ENCODE results near the gene LIN7B.
"Not testable (repeated sequence)": the region's sequence is repeated elsewhere in the genome, so short reads cannot be mapped to it uniquely, and the experiment has no call there.

The LIN7B gene

GRCh38 chr19:49146408-49146770 is 32.2 kb downstream of the LIN7B start:
- DNase-seq, result not testable (repeated sequence)

- DNase-seq, result no peak
Measured at GRCh38 chr19:49148044-49148682, 34.0 kb downstream of the LIN7B start.

GRCh38 chr19:49148784-49149651 is 34.8 kb downstream of the LIN7B start:
- peak; percentile 92 to 99 (median 96) for DNase-seq

- peak; percentile 84 to 90 (median 88) for DNase-seq
Measured at GRCh38 chr19:49149652-49150105, 35.5 kb downstream of the LIN7B start.

- peak; percentile 91 to 96 (median 94) for DNase-seq
Measured at GRCh38 chr19:49150106-49150943, 36.2 kb downstream of the LIN7B start.

GRCh38 chr19:49150944-49151243 is 36.7 kb downstream of the LIN7B start:
- DNase-seq, result no peak

- peak; percentile 92 to 99 (median 96) for DNase-seq
Measured at GRCh38 chr19:49151267-49152118, 37.3 kb downstream of the LIN7B start.

GRCh38 chr19:49152119-49152550 is 38.0 kb downstream of the LIN7B start:
- DNase-seq, result no peak

- no peak for DNase-seq
Measured at GRCh38 chr19:49153167-49153809, 39.1 kb downstream of the LIN7B start.

GRCh38 chr19:49154279-49154678 is 40.1 kb downstream of the LIN7B start:
- no peak for DNase-seq

- DNase-seq, result no peak
Measured at GRCh38 chr19:49155005-49155819, 41.0 kb downstream of the LIN7B start, which contains the start of gene HRC. HRC (minus strand) TSS chr19:49155396; CDS start chr19:49155237, 159 bp downstream.

GRCh38 chr19:49155820-49156346 is 41.7 kb downstream of the LIN7B start:
- no peak for DNase-seq

- peak; percentile 85 to 91 (median 87) for DNase-seq
Measured at GRCh38 chr19:49157445-49158224, 43.5 kb downstream of the LIN7B start, which contains the start of gene TRPM4. TRPM4 (plus strand) TSS chr19:49157792; CDS start chr19:49157867, 75 bp downstream.

GRCh38 chr19:49160450-49161189 is 46.5 kb downstream of the LIN7B start:
- DNase-seq, result no peak

GRCh38 chr19:49161987-49162386 is 47.8 kb downstream of the LIN7B start:
- no peak for DNase-seq

- DNase-seq, result peak in 1 of 3 experiments; percentile 2
Measured at GRCh38 chr19:49165111-49165750, 51.1 kb downstream of the LIN7B start.

GRCh38 chr19:49165865-49166301 is 51.7 kb downstream of the LIN7B start:
- DNase-seq, result no peak

GRCh38 chr19:49167857-49168409 is 53.8 kb downstream of the LIN7B start:
- no peak for DNase-seq
